ENCODE data around the gene SYCE3. TPM values are rescaled to one million over a fixed set of nuclear protein-coding genes. Genes with fewer than 3 reads are reported as not detected.

Gene SYCE3
- total RNA-seq, 1 experiment from 2014 or later = not detected

GRCh38 chr22:50507421-50507990 is 55.2 kb downstream of the SYCE3 start, which contains the start of gene LMF2:
Gene LMF2, minus strand, starts transcription at chr22:50507702. Its CDS starts 27 bp downstream, at chr22:50507675.
- intact Hi-C loops (cut with micrococcal nuclease; ENCODE audit: unreplicated experiment) = no loop called here
- Histone ChIP-seq H3K4me1 (ENCODE audit: insufficient read depth, low read length, poor library complexity, severe bottlenecking) (peaks cover 18% of the 10 kb centered on the region), H3K27ac (ENCODE audit: low read depth, low read length, poor library complexity, severe bottlenecking) (peak within 1 kb of the TSS; percentile 95), H3K9me3 (ENCODE audit: low read depth, low read length, poor library complexity, severe bottlenecking) (no peaks in the 10 kb centered on the region), H3K4me3 (ENCODE audit: low read depth, low read length, poor library complexity, severe bottlenecking) (peak within 1 kb of the TSS; percentile 99), H3K27me3 (replicated peaks; ENCODE audit: insufficient read depth, low read depth, low read length, poor library complexity) (no peaks in the 10 kb centered on the region), H3K36me3 (ENCODE audit: insufficient read depth, low read length, poor library complexity, severe bottlenecking) (peaks cover 40% of the 10 kb centered on the region)
- ChIA-PET CTCF (interaction anchor here (0.7 to 1.2 kb wide), 4 partner anchors 9 to 113 kb away, joined by 3 to 8 read pairs (median 4); partner anchors contain the start of genes SCO2 and SYCE3), POLR2A (ENCODE audit: low non-redundant PET) (interaction anchor here (0.8 kb wide), 1 partner anchor 15 kb away, joined by 4 read pairs; no protein-coding TSS in a partner anchor)
- DNase-seq (ENCODE audit: low spot score) = no peak
- BruUV-seq (replicated peaks) = no TSS peak
- TF ChIP-seq EZH2 (IDR thresholded peaks at IDR 0.05; ENCODE audit: borderline replicate concordance, low read depth, low read length, poor library complexity, severe bottlenecking) (no peak), CTCF (conservative IDR thresholded peaks at IDR 0.05; ENCODE audit: low read depth, low read length) (no peak)

- no peak for DNase-seq (ENCODE audit: low spot score)
- H3K27ac ChIP-seq (ENCODE audit: low read depth, low read length, poor library complexity, severe bottlenecking) = peak overlapping the region; percentile 88
- H3K4me1 ChIP-seq (ENCODE audit: insufficient read depth, low read length, poor library complexity, severe bottlenecking) = peaks cover 18% of the 10 kb centered on the region
- peak overlapping the region; percentile 99 for H3K4me3 ChIP-seq (ENCODE audit: low read depth, low read length, poor library complexity, severe bottlenecking)
- intact Hi-C loops (cut with micrococcal nuclease; ENCODE audit: unreplicated experiment) = no loop called here
- CTCF ChIA-PET = interaction anchor here (1.2 kb wide), 1 partner anchor 114 kb away, joined by 3 read pairs; no protein-coding TSS in a partner anchor
- BruUV-seq (replicated peaks) = TSS peak; percentile 44
- H3K27me3 ChIP-seq (replicated peaks; ENCODE audit: insufficient read depth, low read depth, low read length, poor library complexity) = no peaks in the 10 kb centered on the region
- H3K9me3 ChIP-seq (ENCODE audit: low read depth, low read length, poor library complexity, severe bottlenecking) = no peaks in the 10 kb centered on the region
- TF ChIP-seq EZH2 (IDR thresholded peaks at IDR 0.05; ENCODE audit: borderline replicate concordance, low read depth, low read length, poor library complexity, severe bottlenecking) (no peak), CTCF (conservative IDR thresholded peaks at IDR 0.05; ENCODE audit: low read depth, low read length) (no peak)
- peaks cover 35% of the 10 kb centered on the region for H3K36me3 ChIP-seq (ENCODE audit: insufficient read depth, low read length, poor library complexity, severe bottlenecking)
- POLR2A ChIA-PET (ENCODE audit: low non-redundant PET) = no interaction called here
These were observed 55.9 kb downstream of the SYCE3 start for GRCh38 chr22:50506611-50507420.

GRCh38 chr22:50505776-50506610 is 56.7 kb downstream of the SYCE3 start:
- H3K27ac ChIP-seq (ENCODE audit: low read depth, low read length, poor library complexity, severe bottlenecking) = no peak overlapping the region
- peak overlapping the region; percentile 99 for H3K4me3 ChIP-seq (ENCODE audit: low read depth, low read length, poor library complexity, severe bottlenecking)
- peaks cover 35% of the 10 kb centered on the region for H3K36me3 ChIP-seq (ENCODE audit: insufficient read depth, low read length, poor library complexity, severe bottlenecking)
- TF ChIP-seq CTCF (conservative IDR thresholded peaks at IDR 0.05; ENCODE audit: low read depth, low read length) (no peak), EZH2 (IDR thresholded peaks at IDR 0.05; ENCODE audit: borderline replicate concordance, low read depth, low read length, poor library complexity, severe bottlenecking) (no peak)
- DNase-seq (ENCODE audit: low spot score) = no peak
- no peaks in the 10 kb centered on the region for H3K27me3 ChIP-seq (replicated peaks; ENCODE audit: insufficient read depth, low read depth, low read length, poor library complexity)
- peaks cover 18% of the 10 kb centered on the region for H3K4me1 ChIP-seq (ENCODE audit: insufficient read depth, low read length, poor library complexity, severe bottlenecking)
- H3K9me3 ChIP-seq (ENCODE audit: low read depth, low read length, poor library complexity, severe bottlenecking) = no peaks in the 10 kb centered on the region
- intact Hi-C loops (cut with micrococcal nuclease; ENCODE audit: unreplicated experiment) = no loop called here
- CTCF ChIA-PET = no interaction called here
- POLR2A ChIA-PET (ENCODE audit: low non-redundant PET) = no interaction called here
- BruUV-seq (replicated peaks) = no TSS peak
